GM12892 (cell line): ENCODE measurements around the gene ACVR1.

ENCODE experiments used
- POLR2A ChIP-seq: IDR thresholded peaks from 2 replicates; pipeline ENCODE4 v1.6.1; 2011; ENCODE audit warnings: low read depth, low read length, control low read depth
- POLR2AphosphoS5 ChIP-seq: IDR thresholded peaks from 2 replicates; pipeline ENCODE4 v1.6.1; 2011; ENCODE audit warnings: low read depth, low read length, control low read depth
- TAF1 ChIP-seq: IDR thresholded peaks from 2 replicates; pipeline ENCODE4 v1.6.1; 2011; ENCODE audit warnings: low read depth, mild to moderate bottlenecking, control low read depth, low read length, borderline replicate concordance

DNA sequence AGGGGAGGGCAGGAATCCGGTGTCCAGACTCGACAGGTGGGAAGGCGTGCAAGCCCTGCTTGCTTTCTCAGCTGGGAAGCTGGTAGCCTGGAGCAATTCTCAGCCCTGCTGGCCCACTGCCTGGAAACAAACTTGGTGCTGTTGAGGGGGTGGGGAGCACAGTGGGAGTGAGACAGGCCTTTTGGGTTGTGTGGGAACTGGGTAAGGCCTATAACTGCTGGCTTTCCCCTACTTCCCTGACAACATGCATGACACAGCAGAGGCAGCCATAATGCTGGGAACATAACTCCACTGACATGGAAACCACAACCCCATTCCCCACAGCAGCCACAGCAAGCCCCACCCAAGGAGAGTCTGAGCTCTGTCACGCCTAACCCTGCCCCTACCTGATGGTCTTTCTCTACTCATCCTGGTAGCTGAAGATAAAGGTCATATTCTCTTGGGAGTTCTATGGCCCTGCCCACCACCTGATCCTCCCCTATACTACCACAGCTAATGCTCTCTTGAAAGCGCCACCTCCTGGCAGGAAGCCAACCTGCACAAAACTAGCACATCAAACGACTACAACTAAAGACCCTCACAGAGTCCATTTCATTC, 124.6 kb downstream of the ACVR1 start:
- TF ChIP-seq POLR2A (no peak), POLR2AphosphoS5 (no peak), TAF1 (no peak)
